T47D (cell line): ENCODE data around the gene TMEM131L.
"Not testable (repeated sequence)": the region's sequence is repeated elsewhere in the genome, so short reads cannot be mapped to it uniquely, and the experiment has no call there.

ENCODE experiments used
- DNase-seq, 2 experiments: peaks; one replicate each; pipeline versions ENCODE4 v3.0.0 to v3.0.0-alpha.2; 2011 to 2012; ENCODE audit warnings: low read depth in 1 of 2, low spot score in 1 of 2
- JUND ChIP-seq: IDR thresholded peaks from 2 replicates; pipeline ENCODE4 v1.6.1; 2012; ENCODE audit warnings: low read depth
- in situ Hi-C: cut with HindIII; loops from 2 replicates; pipeline ENCODE4 v1.10.0; 2016; ENCODE audit warnings: low sequenced_read_pairs, low pct_unique_long_range_greater_than_20kb

The TMEM131L gene

DNA sequence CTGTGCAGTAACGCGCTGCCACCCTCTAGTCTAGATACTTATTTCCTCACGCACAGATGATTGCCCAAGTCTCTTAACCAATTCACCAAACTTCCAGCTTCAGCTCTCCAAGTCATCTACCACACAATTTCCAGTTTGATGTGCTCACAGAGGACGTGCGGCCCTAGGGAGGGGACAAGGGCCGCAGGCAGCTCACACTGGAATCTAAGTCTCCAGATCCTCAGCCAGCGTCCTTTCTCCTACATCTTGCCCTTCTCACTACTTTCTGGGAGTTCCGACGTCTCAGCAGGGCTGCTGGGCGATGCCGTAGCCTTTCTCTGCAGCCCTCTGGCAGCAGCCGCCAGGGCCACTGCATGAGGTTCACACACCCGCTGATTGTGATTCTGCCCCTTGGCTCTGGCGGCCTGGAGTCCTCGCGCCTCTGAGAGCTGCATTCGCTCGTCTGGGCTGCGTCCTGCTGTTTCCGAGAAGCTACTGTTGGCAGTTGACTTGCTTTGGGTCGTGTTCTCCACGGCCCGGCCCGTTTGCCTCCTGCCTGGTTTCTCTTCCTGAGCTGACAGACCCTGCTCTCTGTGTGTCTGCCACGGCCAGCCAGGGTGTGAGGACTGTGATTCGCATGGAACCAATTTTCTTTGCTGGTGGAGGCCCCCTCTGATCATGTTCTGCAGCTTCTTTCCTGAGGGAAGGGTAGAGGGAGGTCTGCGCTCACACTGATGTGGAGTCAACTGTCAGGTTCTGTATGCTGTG is 14.1 kb upstream of the TMEM131L start:
- no peak for DNase-seq
- in situ Hi-C loops: no loop called here

DNA sequence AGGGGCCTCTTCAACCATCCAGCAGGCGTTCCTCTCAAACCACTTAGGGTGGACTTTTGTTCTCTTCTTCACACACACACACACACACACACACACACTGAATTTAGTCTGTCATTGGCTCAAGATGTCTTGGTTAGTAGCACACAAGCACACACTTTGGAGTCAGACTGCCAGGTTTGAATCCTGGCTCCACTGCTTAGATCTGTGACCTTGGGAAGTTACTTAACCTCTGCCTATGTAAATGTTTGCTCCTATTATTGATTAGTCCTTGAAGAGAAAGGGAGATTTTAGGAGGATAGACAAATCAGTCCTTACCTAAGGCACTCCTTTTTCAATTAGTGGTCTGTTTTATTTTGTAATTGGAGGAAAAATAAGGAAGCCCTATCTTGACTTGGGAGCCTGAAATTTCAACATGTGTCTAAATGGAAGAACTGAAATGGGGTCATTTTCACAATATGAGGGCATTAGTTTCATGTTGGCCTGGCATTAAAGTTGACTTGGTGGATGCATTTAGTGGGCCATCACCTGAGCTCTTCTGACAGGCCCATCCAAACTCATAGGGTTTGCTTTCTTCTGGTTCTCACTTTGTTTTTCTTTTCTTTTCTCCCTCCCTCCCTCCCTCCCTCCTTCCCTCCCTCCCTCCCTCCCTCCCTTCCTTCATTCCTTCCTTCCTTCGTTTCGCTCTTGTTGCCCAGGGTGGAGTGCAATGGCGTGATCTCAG is 13.3 kb upstream of the TMEM131L start:
- TF ChIP-seq JUND: no peak
- in situ Hi-C loops: no loop called here
- DNase-seq: no peak

More for the DNA sequence above, 14.1 kb upstream of the TMEM131L start:
- no peak for TF ChIP-seq JUND

DNA sequence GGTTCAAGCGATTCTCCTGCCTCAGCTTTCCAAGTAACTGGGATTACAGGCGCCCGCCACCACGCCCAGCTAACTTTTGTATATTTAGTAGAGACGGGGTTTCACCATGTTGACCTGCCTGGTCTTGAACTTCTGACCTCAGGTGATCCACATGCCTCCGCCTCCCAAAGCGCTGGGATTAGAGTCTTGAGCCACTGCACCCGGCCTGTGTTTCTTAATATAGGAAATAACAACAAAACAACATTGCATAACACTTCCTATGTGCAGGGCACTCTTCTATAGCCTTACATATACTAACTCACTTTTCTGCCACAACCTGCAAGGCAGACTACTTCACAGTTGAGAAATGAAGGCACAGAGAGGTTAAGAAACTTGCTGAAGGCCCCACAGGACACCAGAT is 12.8 kb upstream of the TMEM131L start:
- in situ Hi-C loops: no loop called here
- no peak for TF ChIP-seq JUND
- DNase-seq: no peak

DNA sequence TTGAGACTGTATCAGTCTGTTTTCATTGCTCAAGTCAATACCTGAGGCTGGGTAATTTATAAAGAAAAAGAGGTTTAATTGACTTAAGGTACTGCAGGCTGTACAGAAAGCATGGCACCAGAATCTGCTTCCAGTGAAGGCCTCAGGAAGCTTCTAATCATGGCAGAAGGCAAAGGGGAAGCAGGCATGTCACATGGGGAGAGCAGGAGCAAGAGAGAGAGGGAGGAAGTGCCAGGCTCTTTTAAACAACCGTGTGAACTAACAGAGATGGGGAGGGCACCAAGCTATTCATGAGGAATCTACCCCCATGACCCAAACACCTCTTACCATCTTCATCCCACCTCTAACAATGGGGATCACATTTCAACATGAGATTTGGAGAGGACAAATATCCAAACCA is 7.2 kb upstream of the TMEM131L start:
- no peak for TF ChIP-seq JUND
- in situ Hi-C loops: no loop called here
- DNase-seq: no peak

DNA sequence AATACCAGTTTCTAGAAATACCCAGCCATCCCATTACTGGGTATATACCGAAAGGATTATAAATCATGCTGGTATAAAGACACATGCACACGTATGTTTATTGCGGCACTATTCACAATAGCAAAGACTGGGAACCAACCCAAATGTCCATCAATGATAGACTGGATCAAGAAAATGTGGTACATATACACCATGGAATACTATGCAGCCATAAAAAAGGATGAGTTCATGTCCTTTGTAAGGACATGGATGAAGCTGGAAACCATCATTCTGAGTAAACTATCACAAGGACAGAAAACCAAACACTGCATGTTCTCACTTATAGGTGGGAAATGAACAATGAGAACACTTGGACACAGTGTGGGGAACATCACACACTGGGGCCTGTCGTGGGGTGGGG is 4.6 kb upstream of the TMEM131L start:
- DNase-seq, in situ Hi-C loops: not testable (repeated sequence)

DNA sequence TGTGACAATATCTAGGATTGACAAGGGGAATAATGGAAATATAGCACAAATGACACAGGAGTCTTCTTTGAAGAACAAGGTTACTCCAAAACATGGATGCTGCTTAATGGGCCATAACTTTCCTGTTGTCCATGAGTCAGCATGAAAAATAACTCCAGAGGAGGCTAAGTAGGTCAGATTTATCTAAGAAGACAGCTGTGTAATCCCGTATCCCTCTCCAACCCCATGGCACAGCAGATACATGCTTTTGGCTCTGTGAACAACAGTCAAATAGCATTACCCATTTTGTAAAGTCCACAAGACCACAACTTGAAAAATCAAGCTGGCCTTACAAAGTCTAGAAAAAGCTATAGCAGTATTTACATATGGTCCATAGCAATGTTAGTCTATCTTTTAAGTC is 2.1 kb upstream of the TMEM131L start:
- TF ChIP-seq JUND: no peak
- in situ Hi-C loops: no loop called here
- DNase-seq: no peak

DNA sequence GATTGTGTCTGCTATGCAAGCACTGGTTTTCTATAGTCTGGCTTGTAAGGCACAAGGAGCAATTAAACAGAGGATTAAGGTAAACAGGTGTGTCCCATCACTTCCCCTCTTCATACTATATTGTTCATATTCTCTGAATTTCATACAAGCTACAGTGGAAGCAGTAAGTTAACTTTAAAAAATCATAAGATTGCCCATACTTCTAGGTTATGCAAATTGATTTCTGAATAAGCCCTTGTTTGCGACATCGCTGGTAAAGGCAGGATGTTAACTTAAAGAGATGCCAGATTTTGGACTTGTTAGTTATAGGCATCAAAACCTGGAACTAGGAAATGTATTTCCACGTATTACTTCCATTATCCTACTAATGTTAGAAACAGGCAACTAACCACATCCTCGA is 1.0 kb upstream of the TMEM131L start:
- in situ Hi-C loops: no loop called here
- no peak for DNase-seq
- TF ChIP-seq JUND: no peak

DNA sequence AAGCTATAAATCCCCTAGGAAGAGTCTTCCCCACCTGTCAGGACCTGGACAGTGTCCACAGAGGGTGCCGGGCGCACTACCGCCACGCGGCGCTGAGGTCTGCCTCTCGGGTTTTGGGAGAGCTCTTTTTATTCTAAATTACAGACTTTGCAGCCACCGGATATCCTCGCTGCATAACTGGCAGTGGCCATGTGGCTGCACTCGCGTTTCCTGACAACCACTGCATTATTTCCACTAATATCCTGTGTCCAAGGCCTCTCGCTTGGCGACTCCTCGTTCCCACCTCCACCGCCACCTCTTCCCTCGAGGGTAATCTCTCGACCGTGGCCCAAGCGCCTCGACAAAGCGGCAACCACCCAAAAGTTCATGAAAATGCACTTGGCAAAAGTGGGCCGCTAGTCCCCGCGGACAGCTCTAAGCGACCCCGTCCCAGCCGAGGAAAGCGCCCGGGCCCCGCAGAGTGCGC is 512 bp upstream of the TMEM131L start:
- DNase-seq: peak; percentile 8 to 42
- TF ChIP-seq JUND: no peak
- in situ Hi-C loops: no loop called here

DNA sequence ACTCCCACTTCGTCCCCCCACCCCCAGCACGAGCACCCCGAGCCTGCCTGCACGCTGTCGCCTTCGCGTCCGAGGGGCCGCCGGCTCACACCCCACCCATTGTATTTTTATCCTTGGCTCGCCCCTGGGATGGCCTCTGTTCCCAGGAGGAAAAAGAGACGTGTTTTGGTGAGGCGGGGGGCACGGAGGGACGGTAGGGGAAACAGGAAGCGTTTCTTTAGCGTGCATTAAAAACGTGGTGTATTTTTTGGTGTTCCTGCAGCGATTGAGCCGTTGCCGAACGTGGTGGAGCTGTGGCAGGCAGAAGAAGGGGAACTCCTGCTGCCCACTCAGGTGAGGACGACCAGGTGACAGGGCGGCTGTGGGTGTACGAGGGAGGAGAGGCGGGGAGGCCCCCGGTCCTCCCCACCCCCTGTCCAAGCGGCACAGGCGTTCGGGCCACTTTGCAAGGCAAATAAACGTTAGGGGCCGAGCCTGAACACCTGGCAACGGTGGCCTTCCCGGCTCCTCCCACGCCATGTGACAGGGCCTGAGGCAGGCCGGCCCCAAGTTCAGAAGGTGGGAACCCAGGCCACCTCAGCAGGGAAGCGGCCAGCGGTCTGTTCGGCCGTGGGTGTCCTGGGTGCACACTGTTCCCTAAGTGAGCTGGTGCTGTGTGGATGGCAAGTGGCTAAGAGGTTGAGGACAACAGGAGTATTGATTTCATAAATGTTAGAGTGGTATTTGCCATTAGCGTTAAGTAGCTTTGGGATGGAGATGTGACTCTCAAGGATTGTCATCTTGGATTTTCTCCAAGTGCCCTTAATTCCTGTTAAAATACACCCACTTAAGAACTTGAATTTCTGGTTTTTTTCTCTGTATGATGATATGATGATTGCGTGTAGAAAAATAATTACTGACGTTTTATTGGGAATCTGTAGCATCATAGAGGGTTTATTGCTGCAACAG is 1.1 kb downstream of the TMEM131L start:
- no peak for TF ChIP-seq JUND
- DNase-seq: peak; percentile 74 to 80
- in situ Hi-C loops: no loop called here

DNA sequence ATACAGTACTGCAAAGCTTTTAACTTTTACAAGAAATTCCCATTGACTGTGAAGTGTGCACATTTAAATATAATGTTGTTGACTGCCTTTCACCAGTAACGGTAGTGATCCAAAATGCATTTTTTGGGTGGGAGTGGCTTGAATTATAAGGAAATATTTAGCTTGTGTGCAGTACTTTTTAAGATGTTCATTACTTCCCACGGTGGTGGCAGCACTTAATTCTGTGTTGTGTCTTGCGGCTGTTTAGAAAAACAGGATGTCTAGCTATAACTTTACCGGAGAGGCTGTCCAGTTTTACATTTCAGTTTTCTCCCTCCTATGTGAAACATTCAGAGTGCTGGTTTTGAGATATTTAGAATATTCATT is 1.7 kb downstream of the TMEM131L start:
- TF ChIP-seq JUND: no peak
- in situ Hi-C loops: no loop called here

DNA sequence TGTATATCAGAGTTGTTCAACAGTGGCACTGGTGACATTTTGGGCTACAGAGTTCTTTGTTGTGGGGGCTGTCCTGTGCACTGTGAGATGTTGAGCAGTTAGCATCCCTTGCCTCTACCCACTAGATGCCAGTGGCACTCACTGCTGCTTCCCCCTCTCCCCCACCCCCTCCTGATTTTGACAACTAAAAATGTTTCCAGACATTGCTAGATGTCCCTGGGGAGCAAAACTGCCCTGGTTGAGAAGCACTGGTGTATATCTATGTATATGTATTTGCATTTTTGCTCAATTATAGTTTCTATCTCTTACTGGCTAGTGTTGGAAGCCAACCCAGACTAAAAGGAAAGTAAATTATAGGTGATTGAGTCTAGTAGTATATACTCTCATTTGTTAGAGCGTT is 2.4 kb downstream of the TMEM131L start:
- in situ Hi-C loops: no loop called here
- no peak for TF ChIP-seq JUND
- no peak for DNase-seq

More for the DNA sequence above, 1.7 kb downstream of the TMEM131L start:
- DNase-seq: no peak

DNA sequence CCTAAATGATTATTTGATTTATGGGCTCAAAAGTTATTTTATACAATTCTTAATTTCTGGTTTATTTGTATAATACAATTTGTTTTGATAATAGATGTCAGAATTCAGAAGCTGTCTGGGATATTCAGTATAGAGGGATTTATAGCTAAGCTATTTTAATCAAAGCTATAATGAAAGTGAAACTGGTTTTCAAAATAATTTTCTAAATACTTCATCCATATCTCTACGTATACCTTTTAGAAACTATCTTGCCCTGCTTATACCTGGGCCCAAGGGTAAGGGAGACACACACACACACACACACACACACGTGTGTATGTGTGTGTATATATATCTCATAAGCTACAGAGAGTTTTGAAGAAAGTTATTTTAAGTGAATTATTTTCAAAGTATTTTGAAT is 2.9 kb downstream of the TMEM131L start:
- in situ Hi-C loops: no loop called here

DNA sequence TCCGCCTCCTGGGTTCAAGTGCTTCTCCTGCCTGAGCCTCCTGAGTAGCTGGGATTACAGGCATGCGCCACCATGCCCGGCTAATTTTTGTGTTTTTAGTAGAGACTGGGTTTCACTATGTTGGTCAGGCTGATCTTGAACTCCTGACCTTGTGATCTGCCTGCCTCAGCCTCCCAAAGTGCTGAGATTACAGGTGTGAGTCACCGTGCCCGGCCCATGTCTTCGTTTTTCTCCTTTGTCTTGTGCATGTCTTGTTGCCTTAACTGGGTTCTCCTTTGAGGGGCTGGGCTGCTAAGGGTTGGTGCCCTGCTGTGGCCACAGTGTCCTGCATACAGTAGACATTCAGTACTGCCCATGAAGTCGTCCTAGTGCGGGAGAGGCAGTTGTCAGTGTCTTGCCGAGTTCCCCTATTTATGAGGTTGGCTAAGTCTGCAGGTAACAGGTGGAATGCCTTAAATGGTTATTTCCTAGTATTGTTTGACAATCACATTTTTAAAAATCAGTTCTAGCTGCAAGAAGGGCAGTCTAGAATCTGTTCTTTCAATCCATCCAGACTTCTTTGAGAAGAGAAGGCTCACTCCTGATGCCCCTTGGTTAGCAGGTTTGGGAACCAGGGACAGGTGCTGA is 5.0 kb downstream of the TMEM131L start:
- DNase-seq, in situ Hi-C loops: not testable (repeated sequence)

More for the DNA sequence above, 2.9 kb downstream of the TMEM131L start:
- DNase-seq: no peak
- no peak for TF ChIP-seq JUND
